Measurements from ENCODE around the gene PRSS35.
A peak's percentile ranks its signal among the peaks of the same experiment; 100 is the strongest.
"Not testable (repeated sequence)": the region's sequence is repeated elsewhere in the genome, so short reads cannot be mapped to it uniquely, and the experiment has no call there.

The PRSS35 gene, protein sequence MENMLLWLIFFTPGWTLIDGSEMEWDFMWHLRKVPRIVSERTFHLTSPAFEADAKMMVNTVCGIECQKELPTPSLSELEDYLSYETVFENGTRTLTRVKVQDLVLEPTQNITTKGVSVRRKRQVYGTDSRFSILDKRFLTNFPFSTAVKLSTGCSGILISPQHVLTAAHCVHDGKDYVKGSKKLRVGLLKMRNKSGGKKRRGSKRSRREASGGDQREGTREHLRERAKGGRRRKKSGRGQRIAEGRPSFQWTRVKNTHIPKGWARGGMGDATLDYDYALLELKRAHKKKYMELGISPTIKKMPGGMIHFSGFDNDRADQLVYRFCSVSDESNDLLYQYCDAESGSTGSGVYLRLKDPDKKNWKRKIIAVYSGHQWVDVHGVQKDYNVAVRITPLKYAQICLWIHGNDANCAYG

DNA sequence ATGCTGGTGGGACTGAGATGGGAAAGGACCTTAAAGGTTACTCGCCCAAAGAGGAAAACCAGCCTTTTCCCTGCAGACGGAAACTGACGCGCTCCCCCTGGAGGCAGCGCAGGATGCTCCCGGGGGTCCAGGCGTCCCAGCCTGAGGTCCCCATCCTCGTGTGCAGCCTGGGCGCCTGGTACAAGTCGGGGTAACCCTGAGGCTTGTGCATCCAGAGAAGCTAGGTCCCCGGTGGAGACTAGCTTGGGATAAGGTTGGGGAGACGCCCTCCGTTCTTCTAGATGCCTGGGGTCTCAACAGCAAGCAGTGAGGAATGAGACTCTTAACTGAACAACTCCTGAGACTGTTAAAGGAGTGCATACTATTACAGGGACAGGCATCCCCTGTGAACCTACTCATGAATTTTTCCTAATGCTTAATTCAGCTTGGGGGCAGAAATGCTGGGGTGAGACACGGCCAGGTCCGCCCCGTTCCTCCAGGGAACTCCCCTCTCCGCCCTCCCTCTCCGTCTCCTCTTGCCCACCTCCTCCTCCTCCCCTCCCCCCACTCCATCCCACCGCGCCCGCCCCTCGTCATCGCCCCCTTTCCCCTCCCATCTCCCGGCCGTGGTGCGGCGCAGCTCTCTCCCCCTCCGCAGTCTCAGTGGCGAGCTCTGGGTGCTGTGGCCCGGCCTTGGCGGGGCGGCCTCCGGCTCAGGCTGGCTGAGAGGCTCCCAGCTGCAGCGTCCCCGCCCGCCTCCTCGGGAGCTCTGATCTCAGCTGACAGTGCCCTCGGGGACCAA, at the start of gene PRSS35:
TSS of gene PRSS35 (plus strand) at position 634 of the 781 bp plus-strand sequence. CDS start 10,908 bp downstream, outside the sequence.
- peak in 1 of 2 donors; percentile 1 for DNase-seq

DNA sequence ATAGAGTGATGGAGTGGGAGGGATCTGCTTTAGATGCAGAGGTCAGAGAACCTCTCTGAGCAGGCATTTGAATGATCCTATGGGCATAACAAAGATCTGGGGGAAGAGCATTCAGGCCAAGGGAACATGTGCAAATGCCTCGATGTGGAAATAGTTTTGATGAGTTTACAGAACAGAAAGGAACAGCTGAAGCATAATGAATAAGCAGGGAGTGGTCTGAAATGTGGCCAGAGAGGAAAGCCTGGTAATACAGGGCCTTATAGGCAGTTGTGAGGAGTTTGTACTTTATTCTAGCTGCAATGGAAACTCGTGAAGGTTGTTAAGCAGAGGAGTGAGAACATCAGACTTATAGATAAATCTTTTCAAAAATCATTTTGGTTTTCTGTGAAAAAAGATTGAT, 48.4 kb upstream of the PRSS35 start:
- DNase-seq = no peak

DNA sequence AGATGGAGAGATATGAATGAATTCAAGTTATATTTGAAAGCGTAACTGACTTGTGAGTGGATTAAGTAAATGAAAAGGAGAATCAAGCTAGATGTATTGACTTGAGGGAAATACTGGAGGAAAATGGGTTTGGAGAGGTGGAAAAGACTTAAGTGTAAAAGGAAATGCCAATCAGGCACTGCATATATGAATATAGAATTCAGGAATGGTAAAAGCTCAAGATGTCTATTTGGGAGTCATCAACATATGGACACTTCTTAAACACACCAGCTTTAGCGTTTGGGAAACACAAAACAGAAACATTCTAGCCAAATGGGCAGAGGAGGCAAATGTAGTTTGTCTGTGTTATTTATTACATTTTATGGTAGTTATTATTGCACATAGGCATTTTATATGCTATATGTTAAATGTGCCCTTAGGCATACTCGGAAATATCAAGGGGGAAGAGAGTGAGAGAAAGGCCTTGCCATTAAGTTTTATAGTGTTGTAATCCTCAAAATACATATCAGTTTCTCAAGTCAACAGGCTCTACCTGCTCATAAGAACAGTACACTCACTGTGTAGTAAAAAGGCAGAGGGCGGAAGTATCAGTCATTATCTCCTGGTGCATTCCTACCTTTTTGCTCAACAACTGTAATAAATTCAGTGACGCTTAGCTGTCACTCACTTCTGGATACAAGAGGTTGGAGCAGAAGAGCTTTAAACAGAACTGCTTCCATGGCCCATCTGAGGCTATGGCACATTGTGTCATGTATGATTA, 47.8 kb upstream of the PRSS35 start:
- DNase-seq = no peak

DNA sequence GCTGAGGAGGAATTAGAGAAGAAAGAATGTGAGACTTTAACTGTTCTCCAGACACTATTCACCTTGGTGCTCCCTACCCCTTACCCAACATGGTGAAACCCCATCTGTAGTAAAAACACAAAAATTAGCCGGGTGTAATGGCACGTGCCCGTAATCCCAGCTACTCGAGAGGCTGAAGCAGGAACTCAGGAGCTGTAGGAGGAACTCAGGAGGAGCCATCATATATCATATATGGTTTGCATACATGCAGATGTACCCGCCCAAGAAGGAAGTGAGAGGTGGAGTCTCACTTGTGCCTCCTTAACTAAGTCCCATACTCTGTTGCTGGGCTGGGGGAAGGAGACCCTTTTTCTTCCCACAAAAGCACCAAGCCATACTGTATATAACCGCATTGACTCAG, 46.0 kb upstream of the PRSS35 start:
- no peak for DNase-seq

DNA sequence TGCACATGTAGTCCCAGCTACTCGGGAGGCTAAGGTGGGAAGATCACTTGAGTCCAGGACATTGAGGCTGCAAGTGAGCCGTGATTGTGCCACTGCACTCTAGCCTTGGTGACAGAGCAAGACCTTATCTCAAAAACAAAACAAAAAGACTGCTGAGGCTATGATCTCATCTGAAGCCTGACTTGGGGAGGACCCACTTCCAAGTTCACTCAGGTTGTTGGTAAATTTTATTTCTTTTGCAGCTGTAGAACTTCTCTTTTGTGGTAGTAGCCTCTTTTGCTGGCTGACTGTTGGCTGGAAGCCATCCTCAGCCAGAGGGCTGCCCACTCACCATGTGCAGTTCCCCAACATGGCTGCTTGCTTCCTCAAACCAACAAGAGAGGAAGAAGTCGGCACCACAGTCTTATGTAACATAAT, 44.7 kb upstream of the PRSS35 start:
- DNase-seq = peak; percentile 9 to 66

DNA sequence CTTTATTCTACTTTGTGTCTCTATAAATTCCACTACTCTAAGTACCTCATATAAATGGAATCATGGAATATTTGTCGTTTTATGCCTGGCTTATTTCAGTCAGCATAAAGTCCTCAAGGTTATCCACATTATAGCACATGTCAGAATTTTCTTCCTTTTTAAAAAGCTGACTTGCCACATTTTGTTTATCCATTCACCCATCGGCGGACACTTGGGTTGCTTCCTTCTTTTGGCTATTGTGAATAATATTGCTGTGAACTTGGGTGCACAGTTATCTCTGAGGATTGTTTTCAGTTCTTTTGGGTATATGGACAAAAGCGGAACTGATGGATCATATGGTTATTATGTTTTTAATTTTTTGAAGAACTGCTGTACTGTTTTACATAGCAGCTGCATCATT, 42.3 kb upstream of the PRSS35 start:
- DNase-seq = no peak

DNA sequence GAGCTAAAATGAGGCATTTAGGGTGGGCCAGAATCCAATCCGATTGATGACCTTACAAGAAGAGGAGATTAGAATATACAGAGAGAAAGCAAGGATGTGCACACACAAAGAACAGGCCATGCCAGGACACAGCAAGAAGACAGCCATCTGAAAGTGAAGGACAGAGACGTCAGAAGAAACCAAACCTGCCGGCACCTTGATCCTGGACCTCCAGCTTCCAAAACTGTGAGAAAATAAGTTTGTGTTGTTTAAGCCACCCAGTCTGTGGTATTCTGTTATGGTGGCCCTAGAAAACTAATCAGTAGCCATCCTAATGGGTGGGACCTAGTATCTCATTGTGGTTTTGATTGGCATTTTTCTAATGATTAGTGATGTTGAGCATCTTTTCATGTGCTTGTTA, 41.7 kb upstream of the PRSS35 start:
- no peak for DNase-seq

DNA sequence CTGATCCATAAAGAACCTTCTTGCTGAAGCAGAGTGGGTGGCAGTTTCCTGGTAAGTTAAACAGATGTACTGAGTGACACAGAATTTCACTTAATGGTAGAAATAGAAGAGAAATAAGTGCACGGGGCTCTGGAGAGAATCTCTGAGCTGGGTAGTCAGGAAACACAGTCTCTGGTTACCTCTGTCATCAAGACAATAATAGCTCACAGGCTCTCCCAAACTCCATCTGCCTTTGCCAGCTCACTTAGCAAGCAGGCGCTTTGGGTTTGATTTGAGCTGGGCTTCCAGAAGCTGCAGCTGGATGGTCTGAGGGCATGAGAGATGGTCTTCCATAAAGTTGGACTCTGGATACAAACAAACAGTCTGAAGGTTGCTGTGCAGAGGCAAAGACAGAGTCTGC, 39.6 kb upstream of the PRSS35 start:
- DNase-seq = no peak

DNA sequence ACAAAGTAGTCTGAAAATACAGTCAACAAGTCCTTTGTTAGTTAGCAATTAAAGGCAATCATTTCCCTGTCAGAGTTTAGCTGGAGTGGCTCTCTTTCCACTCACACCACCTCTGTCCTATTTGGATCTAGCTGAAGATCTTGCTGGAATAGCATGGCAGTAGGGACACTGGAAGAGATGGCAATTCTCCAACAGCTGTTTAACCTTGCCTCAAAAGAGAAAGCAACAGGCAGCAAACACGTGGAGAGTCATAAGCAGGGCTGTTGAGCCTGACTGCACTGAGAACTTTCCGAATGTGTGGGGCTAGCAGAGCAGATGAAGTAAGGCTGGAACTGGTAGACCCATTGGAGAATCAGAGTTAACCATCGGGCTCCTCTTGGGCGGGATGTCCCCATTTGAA, 38.0 kb upstream of the PRSS35 start:
- no peak for DNase-seq

DNA sequence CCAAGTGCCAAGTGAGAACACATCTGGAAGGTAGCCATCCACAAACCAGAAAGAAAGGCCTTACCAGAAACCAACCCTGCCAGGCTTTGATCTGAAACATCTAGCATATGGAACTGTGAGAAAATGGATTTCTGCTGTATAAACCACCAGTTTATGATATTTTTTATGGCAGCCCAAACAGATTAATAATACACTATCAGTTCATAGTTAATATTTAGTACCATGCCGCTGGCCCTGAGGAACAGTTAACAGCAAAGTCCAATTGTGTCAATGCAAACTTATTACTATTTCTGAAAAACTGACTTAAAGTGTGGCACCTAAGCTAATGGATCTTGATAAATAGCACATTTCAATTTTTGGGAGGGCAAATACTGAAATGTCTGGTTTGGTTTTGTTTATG, 35.4 kb upstream of the PRSS35 start:
- DNase-seq = no peak

DNA sequence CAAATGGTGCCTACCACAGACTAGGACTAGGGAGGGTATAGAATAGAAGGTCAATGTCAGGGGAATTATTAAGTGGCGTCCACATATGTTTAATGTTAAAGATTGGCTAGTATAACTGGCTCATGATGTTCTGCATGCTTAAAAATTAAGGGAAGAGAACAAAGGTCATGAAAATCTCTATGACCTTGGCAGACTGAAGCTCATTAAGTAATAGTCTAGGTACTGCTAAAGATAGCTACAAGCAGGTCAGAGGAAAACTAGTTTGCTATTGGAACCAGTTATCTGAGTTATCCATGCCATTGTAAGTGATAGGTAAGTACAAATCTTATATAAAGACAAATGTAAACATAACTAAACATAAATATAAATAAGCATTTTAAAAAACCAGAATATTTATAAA, 32.9 kb upstream of the PRSS35 start:
- DNase-seq = no peak

DNA sequence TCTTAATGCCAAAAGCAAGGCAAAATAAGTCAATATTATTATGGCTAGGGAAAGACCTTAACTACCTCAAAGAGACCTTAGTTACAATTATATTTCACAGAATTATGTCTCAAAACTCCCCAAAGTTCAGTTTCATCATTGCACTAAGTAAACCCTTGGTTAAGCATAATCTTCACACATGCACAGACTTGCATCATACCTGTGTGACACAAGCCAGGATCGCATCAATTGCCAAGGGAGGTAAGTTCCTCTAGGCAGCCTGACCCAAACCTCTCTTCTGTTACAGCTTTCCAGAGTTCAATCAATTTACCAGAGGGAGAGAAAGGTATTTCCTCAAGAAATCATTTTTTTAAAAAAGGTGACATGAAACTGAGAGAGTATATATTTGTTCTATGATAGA, 31.9 kb upstream of the PRSS35 start:
- DNase-seq = no peak

DNA sequence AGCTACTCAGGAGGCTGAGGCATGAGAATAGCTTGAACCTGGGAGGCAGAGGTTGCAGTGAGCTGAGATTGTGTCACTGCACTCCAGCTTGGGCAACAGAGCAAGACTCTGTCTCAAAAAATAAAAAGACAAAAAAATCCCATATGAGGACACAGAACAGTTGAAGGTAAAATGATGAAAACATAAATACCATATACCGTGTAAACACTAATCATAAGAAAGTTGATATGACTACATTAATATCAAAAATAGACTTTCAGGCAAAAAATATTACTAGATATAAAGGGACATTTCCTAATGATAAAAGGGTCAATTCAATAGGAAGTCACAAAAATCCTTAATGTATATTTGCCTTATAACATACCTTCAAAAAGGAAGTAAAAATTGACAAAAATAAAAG, 30.4 kb upstream of the PRSS35 start:
- not testable (repeated sequence) for DNase-seq

DNA sequence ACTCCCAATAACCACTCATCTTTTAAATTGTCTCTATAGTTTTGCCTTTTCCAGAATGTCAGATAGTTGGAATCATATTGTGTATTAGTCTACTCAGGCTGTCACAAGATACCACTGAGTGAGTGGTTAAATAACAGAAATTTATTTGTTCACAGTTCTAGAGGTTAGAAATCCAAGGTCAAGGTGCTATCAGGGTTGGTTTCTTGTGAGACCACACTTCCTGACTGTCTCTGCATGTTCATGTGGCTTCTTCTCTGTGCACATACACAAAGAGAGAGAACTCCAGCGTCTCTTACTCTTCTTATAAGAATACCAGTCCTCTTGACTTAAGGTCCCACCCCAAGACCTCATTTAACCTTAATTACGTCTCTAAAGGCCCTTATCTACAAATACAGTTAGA, 23.9 kb upstream of the PRSS35 start:
- DNase-seq = no peak

DNA sequence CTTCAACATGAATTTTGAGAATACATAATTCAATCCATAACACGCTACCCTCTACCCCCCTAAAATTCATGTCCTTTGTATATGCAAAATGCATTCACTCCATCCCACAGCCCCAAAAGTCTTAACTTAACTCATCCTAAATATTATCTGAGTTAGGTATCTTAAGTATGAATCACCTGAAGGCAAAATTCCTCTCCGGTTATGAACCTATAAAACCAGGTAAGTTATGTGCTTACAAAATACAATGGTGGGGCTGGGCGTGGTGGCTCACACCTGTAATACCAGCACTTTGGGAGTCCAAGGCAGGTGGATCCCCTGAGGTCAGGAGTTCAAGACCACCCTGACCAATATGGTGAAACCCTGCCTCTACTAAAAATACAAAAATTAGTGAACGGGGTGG, 23.5 kb upstream of the PRSS35 start:
- no peak for DNase-seq

DNA sequence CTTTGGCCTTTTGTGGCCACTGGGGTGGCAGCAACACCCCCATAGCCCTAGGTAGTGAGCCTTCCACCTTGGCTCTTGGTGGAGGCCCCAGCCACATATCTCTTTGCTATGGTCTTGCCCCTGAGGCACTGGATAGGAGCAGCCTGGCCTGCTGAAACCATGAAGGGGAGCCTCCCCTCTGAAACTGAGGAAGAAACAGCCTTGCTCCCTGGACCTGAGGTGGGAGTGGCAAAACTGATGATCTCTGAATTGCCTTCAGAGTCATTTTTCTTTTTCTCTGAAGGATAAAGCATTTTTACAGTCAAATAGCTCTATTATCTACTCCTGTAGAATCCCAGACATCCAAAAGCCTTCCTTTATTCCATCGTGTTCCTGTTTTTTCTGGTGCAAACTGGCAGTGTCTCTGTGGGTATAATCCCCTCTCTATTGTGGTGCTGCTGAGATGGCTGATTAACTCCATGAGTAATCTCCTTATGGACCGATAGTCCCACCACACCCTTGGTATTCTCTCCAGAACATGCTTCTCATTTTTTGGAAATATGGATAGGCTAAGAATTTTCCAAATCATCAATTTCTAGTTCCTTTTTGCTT, 22.0 kb upstream of the PRSS35 start:
- no peak for DNase-seq

DNA sequence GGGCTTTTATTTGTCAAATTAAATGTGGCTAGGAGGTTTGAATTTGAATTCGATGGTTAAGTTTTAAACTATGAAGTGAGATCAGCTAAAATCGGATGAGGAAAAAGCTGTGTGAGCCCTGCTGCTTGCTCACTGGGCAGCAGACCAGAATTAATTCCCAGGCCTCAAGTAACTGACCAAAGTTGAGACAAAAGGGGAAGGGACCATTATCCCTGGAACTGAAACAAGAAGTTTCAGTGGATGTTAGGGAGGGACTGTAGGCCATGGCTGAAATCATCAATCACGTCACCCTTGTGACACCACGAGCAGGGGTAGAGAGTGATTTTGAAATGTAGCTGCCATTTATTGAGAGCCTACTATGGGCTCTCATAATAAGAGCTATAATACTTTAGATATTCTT, 7.0 kb upstream of the PRSS35 start:
- no peak for DNase-seq

DNA sequence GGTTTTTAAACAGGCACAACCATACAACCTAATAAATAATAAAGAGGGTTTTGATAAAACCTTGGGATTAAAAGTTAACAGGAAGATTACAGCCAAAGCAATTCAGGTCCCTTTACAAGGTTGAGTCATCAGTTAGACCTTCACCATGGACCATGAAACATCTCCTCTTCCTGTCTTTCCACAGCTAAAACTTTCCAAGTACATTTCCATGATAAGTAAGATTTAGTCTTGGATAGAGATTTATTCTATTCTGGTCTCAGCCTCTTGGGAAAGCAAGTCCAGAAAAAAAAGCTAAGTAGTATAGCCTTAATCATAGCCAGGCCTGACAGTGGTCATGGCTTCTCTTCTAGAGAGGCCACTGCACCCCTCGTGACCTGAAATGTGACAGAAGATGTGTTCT, 2.9 kb upstream of the PRSS35 start:
- no peak for DNase-seq

DNA sequence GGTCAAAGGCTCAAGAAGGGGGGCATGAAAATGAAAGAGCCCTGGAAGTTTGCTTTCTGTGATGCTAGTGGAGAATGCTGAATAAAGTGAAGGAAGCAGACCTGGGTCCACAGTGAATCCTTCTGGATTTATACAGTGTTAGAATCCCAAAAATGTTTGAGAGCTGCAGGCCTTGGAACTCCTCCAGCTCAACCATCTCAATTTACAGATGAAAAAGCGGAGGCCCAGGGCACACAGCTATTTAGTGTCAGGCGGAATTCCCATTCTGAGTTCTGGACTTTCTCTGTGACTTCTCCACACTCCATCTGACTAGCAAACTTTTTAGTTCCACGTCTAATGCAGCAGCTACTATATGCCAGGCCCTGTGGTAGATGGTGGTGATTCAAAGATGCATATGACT, 1.5 kb upstream of the PRSS35 start:
- DNase-seq = no peak

DNA sequence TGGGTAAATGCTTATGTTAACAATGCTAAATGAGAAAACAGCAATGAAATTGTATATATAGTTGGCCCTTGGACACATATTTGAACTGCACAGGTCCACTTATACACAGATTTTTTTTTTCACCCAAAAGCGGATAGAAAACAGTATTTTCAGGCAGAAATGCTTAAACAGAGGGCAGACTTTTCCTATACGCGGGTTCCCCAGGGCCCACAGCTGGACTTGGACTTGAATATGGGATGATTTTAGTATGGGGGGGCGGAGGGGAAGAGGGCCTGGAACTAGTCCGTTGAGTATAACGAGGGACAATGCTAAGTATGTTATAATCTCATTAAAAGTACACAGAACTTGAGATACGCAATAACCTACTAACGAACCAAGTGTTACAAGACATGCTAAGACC, 1.1 kb upstream of the PRSS35 start:
- no peak for DNase-seq

DNA sequence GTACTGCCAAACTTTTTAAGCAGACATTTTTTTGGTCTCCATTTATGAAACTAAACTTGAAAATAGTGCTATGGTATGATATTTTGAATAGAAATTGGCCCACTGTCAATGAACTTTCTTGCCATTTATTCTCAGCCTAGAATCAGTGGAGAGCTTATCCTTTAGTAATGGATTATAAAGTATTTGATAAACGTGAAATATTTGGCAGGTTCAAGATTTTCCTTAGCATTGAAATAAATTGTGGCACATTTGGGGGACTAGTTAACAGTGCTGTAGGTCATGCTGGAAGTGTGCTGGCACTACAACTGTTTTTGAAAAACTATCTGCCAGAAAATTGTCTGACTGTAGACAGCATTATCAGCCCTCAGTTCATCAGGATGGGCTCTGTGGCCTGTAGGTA, 2.1 kb downstream of the PRSS35 start:
- no peak for DNase-seq

DNA sequence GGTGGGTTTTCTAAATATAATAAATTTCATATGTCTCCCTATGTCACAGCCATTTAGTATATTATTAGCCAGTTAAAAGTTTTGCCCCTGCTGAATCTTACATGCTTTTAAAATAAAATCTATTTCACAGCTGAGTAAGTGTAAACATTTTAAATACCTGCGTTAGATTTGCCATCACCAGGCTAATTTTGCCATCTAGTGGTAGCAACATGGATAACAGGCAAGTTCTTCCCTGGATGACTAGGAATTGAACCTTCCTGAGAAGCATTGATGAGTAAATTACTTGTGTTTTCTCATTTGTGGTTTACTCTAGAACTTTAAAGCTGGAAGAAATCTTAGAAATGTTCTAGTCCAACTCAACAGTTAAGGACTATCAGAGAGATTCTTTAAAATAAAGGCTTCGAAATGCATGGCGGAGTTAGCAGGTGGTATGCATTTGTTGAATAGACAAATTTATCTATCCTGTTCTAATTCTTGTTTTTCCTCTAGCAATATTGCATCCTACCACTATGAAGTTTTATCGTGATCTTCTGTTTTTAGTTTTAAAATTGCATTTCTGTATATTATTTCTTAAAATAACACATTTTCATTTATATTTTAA, 2.6 kb downstream of the PRSS35 start:
- peak in 1 of 2 donors; percentile 47 for DNase-seq

DNA sequence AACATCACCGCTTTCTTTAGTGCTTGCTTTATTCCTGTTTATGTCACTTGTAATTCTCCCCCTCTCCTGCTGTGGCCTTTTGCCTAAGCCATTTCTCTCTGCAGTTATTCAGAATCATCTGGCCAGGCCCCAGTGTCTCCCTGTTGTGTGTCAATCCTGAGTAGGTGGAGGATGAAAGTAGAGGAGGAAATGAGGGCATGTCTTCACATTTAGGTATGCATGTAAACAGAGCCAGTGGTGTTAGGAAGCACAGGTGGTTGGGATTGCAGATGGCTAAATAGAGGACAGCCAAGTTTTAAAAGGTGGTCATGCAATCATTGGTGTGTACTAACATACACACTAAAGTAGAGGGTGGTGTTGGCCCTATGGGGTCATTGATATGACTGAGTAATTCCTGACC, 5.2 kb downstream of the PRSS35 start:
- DNase-seq = no peak
